HTERT RPE-1 (cell line): ENCODE measurements around the gene TMPRSS9.
"Not testable (repeated sequence)": the region's sequence is repeated elsewhere in the genome, so short reads cannot be mapped to it uniquely, and the experiment has no call there.

ENCODE experiments used
- in situ Hi-C: fragments of 300-500 bp; cut with MboI; formaldehyde crosslinking; loops from 4 replicates; pipeline ENCODE4 v1.14.3; 2020; ENCODE audit warnings: low sequenced_read_pairs

The TMPRSS9 gene

GRCh38 chr19:2341244-2341751 lies 18.8 kb upstream of the TMPRSS9 start:
- in situ Hi-C loops = no loop called here

DNA sequence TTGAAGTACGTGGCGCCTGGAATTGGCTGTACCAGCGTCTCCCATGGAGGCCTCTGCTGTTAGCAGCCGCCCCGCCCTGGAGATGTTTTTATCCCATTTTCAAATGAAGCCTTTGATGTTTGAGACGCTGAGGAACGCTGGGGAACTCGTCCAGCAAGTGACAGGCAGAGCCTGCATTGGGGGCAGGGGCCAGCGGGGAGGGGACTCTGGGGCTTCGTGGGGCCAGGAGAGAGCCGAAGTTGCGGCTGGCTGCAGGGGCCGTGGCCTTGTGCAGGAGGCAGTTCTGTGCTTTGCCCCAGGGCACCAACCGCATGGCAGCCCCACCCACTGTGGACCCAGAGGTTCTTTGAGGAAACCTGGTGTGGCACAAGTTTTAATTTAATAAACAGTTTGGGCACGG lies 18.1 kb upstream of the TMPRSS9 start:
- in situ Hi-C loops = no loop called here

DNA sequence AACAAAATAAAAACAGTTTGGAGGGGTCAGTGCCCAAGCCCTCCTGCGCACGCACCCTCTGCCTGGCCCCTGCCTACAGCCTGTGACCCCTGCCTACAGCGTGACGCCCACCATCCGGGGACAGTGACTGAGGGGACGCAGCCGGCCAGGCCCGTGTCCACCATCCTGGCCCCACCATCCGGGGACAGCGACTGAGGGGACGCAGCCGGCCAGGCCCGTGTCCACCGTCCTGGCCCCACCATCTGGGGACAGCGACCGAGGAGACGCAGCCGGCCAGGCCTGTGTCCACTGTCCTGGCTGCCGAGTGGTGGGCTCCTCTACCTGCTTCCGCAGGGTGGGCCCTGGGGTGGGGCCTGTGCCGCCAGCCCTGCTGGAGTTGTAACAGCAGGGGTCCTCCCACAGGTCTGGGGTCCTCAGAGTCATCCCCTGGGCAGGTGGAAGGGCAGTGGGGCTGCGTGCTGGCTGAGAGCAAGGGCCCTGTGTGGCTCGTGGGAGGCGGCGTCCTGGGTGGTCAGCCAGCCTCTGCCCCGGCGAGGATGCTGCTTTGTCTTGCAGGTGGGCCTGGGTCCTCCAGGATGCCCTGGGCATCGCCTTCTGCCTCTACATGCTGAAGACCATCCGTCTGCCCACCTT lies 17.3 kb upstream of the TMPRSS9 start:
- in situ Hi-C loops = no loop called here

DNA sequence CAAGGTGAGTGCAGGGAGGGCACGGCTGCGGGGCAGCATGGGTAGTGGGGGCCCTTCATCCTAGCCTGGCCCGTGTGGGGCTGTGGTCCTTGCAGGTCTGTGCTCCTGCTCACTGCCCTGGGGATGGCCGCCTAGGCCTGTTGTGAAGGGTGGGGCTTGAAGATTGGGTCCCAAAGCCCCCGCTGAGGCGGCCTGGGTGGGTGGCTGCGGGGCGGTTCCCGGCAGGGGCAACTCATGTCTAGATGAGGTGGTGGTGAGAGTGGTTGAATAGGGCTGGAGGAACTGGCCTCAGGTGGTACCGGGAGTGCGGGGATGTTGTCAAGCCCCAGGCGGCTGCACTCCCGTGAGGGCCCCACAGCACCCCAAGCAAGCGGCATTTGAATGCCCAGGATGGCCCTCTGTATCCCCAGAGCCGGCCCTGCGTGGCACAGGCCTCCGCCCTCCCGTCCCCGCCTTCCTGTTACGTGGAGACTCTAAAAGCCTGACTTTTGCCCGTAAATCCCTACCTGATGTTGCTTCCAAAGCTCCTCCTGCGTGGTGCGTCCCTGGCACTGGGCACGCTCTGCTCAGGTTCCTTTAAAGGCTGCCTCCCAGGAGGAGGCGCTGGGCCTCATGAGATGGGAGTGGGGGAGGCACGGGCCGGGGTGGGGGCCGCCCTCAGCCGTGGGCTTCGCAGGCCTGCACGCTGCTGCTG lies 16.6 kb upstream of the TMPRSS9 start:
- in situ Hi-C loops = no loop called here

GRCh38 chr19:2344381-2344870 lies 15.6 kb upstream of the TMPRSS9 start:
- in situ Hi-C loops = no loop called here

GRCh38 chr19:2345076-2345475 lies 15.0 kb upstream of the TMPRSS9 start:
- in situ Hi-C loops = no loop called here

DNA sequence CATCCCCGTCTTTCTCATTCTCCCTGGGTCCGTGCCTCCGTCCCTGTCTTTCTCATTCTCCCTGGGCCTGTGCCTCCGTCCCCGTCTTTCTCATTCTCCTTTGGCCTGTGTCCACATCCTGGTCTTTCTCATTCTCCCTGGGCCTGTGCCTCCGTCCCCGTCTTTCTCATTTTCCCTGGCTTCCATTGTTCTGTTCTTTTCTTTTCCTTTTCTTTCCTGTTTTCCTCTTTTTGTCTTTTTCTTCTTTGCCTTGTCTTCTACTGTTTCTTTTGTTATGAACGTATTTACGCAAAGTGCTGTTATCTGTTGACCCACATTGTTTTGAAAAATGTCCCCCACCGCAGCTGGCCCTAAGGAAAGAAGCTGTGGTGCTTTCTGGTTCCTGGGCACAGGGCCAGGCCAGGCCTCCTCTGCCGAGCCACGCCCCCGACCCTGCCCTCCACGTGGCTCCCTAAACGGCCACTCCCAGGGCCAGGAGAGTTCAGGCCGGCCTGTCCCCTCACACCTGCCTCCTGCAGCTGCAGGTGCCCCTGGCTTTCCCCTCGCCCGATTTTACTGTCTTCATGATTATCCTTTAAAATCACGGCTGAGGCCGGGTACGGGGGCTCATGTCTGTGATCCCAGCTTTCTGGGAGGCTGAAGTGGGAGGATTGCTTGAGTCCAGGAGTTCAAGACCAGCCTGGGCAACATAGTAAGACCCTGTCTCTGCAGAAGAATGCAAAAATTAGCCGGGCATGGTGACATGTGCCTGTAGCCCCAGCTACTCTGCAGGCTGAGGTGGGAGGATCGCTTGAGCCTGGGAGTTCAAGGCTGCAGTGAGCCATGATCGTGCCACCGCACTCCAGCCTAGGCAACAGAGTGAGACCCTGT lies 14.0 kb upstream of the TMPRSS9 start:
- in situ Hi-C loops = no loop called here

GRCh38 chr19:2349818-2350217 lies 10.2 kb upstream of the TMPRSS9 start:
- in situ Hi-C loops = not testable (repeated sequence)

DNA sequence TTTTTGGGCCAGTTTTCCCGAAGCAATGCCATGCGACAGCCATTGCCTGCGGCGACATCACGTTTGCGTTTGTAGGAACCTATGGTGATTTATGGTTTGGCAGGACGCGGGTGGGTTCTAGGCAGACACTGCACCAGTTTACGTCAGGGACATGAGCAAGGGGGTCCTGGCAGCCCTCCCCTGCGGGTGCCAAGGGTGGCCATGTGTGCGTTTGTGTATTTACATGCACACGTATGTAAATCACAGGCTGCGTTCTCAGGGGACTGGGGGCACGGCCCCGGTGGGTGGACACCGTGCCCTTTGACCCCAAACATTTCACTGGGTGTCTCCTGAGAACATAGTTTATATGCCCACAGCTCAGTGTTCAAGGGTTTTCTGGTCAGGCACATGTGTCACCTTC lies 9.4 kb upstream of the TMPRSS9 start:
- in situ Hi-C loops = no loop called here

DNA sequence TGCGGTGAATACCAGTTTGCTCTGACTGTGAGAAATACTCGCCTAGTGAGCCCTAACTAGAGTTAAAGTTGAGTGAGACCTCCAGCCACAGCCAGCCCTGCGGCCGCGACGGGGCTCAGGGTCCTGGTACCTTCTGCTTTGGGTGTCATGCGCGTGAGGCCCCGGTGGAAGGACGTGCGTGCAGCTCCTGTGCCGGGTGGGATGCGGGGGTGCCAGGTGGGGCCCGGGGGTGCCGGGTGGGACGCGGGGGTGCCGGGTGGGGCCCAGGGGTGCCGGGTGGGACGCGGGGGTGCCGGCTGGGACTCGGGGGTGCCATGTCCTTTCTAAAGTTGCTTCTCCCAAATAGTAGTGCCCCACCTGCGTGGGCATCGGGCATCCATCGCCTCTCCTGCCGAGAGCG lies 8.5 kb upstream of the TMPRSS9 start:
- in situ Hi-C loops = no loop called here

DNA sequence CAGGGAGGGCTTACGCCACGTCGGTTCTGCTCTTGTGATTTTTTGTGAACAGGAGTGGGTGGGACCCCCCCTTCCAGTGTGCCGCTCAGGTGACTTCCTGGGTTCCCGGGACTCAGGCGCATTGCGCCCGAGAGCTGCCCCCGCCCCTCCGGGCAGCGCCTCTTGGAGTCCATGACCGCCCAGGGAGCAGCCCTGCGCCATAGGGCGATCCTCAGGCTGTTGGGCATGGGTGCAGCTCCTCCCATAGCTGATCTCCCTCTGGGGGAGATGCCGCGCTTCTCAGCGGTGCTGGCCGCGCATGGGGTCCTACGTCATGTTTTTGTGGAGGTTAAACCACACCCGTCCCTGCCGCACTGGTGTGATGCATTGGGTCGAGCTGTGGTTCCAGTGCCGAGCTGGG lies 7.9 kb upstream of the TMPRSS9 start:
- in situ Hi-C loops = no loop called here

DNA sequence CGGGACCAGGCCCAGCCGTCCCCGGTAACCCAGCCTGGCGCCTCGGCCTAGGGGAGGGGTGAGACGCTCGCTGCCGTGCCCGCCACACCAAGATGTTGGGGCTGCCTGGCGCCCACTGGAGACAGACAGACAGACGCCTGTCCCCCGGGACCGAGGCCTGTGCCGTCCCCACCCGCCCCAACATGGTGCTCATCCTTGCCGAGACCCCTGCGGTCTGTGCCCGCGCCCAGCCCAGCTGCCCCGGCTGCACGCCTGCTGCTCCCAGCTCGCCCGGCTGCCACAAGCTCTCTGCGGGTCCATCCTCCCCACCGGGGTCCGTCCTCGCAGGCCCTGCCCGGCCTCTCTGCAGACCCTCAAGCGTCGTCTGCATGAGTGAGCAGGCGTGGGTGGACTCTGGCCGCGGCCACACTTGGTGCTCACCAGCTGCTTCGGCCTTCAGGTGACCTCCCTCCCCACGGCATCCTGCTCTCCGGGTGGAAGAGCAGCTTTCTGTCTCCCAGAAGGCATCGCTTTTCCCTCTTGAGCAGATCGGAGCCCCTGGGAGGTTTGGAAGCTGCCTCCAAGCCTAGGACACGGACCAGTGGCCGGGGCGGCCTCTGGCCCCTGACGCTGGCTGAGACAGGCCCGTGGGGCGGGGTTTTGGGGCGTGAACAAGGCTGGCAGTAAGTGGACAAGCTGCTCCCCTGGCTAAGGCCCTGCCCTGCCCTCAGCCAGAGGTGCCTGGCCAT lies 6.7 kb upstream of the TMPRSS9 start:
- in situ Hi-C loops = no loop called here

DNA sequence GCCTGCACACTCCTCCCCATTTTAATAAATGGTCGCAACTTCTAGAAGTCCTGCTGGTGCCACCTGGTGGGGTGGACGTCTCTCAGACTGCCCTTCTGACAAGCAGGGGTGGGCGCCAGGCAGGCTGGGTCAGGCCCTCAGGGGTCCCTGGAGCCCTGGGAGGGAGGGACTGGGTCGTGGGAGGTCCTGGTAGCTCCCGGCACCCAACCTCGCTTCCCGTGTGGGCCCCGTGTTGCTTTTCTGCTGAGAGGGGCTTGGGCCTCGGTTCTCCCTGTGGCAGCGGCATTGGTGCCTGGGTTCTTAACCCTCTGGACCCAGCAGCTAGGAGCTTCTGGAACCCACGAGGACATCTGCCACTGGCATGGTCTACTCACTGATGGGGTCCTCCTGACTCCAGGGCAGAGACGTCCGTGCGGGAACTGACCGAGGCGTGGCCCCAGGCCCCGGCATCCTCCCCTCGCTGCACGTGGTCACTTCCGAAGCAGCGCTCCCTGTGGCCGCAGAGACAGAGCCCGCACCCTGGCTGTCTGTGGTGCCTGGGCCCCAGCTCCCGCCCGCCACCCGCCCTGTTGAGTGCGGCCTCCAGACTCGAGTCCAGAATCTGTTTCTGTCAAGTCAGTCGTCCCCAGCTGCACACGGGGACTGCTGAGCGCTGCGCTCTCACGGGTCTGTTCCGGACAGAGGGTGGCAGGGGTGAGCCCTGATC lies 6.0 kb upstream of the TMPRSS9 start:
- in situ Hi-C loops = no loop called here

DNA sequence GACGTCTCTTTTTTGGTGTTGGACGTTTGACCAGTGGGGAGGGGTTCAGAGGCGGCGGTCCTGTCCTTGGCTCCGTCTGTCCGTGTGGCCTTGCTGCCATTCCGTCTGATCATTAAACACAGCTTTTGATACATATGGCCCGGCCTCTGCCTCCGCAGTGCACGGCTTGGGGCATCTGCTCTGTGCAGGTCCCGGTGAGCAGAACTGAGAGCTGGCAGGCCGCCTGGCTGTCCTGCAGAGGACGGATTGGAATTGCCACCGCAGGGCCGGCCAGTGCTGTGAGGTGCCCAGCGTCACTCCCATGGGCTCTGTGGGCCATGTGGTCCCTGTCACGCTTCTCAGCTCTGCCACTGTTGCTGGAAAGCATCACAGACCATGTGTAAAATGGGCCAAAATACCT lies 5.4 kb upstream of the TMPRSS9 start:
- in situ Hi-C loops = no loop called here

DNA sequence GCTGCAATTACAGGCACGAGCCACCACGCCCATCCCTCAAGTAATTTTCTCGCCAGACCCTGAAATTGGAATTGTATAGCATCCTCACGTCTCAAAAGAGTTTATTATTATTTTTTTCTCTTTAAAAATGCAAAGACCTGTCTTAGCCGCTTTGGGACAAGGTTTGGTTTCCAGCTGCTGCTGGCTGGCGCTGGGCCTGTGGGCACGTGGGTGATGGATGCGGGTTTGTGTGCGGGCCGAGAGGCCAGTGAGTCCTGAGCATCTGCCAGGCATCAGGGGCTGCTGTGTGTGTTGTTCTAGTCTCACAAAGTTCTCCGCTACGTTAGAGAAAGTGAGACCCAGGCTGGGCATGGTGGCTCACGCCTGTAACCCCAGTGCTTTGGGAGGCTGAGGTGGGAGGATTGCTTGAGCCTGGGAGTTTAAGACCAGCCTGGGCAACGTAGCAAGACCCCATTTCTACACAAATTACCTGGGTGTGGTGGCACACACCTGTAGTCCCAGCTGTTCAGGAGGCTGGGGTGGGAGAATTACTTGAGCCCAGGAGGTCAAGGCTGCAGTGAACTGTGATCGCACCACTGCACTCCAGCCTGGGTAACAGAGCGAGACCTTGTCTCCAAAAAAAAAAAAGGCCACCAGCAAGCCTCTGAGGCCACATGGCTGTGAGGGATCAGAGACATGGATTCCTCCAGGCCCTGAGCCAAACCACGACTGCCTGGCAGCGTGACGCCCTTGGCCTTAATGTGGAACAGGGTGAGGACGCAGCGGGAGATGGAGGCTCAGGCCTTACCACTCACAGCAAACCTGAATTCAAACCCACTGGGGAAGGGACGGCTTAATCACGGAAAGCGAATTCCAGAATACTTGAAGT lies 4.7 kb upstream of the TMPRSS9 start:
- in situ Hi-C loops = no loop called here

GRCh38 chr19:2356036-2356646 lies 3.9 kb upstream of the TMPRSS9 start:
- in situ Hi-C loops = no loop called here

DNA sequence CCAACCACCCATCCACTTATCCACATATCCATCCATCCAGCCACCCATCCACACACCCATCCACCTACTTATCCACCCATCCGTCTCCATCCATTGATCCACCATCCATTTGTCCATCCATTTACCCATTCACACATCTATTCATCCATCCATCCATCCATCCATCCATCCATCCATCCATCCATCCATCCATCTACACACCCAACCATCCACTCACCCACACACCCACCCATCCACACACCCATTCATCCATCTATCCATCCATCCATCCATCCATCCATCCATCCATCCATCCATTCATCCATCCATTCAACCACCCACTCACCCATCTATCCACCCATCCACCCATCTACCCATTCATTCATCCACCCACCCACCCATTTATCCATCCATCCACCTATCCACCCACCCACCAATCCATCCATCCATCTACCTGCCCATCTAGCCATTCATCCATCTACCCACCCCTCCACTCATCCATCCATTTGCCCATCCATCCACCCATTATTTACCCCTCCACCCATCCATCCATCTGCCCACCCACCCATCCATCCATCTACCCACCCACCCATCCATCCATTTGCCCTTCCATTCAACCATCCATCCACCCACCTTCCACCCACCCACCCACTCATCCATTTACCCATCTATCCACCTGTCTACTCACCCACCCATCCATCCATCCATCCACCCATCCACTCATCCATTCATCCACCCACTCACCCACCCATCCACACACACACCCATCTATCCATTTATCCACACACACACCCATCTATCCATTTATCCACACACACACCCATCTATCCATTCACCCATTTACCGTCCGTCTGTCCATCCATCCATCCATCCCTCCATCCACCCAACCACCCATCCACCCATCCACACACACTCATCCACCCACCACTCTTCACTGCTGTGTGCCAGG lies 2.5 kb upstream of the TMPRSS9 start:
- in situ Hi-C loops = no loop called here
